ENCODE measurements around the gene NAV3. TPM values are rescaled to one million over a fixed set of nuclear protein-coding genes. Genes with fewer than 3 reads are reported as not detected.

NAV3 gene
- polyA plus RNA-seq, 2 donors = 0.19 to 0.41 TPM

- Histone ChIP-seq H3K27me3 (ENCODE audit: control insufficient read depth in 1 of 2, insufficient read depth in 2 of 2, low read length in 2 of 2) (no peaks in the 10 kb centered on the region), H3K27ac (ENCODE audit: low read depth in 2 of 2, low read length in 1 of 2) (no peak overlapping the region), H3K9me3 (ENCODE audit: control insufficient read depth in 2 of 2, insufficient read depth in 1 of 2, low read depth in 1 of 2, low read length in 1 of 2) (no peaks in the 10 kb centered on the region), H3K4me3 (ENCODE audit: low read depth in 1 of 2, low read length in 2 of 2) (no peak overlapping the region), H3K36me3 (ENCODE audit: control insufficient read depth in 2 of 2, insufficient read depth in 2 of 2, low read length in 1 of 2) (no peaks in the 10 kb centered on the region), H3K4me1 (ENCODE audit: control insufficient read depth in 2 of 2, insufficient read depth in 2 of 2, low read length in 1 of 2) (no peaks in the 10 kb centered on the region)
- WGBS, 2 donors = 90 to 93% methylated on average over 1 of the region's 1 CpG
Measured at GRCh38 chr12:77865178-77865577, 34.5 kb downstream of the NAV3 start.

GRCh38 chr12:77878901-77879300 lies 48.2 kb downstream of the NAV3 start:
- 80 to 81% methylated on average over 3 of the region's 3 CpGs for WGBS, 2 donors
- H3K4me3 ChIP-seq (ENCODE audit: low read depth in 1 of 2, low read length in 2 of 2) = no peak overlapping the region
- no peaks in the 10 kb centered on the region for H3K27me3 ChIP-seq (ENCODE audit: control insufficient read depth in 1 of 2, insufficient read depth in 2 of 2, low read length in 2 of 2)
- H3K9me3 ChIP-seq (ENCODE audit: control insufficient read depth in 2 of 2, insufficient read depth in 1 of 2, low read depth in 1 of 2, low read length in 1 of 2) = no peaks in the 10 kb centered on the region
- no peaks in the 10 kb centered on the region for H3K36me3 ChIP-seq (ENCODE audit: control insufficient read depth in 2 of 2, insufficient read depth in 2 of 2, low read length in 1 of 2)
- no peaks in the 10 kb centered on the region for H3K4me1 ChIP-seq (ENCODE audit: control insufficient read depth in 2 of 2, insufficient read depth in 2 of 2, low read length in 1 of 2)
- H3K27ac ChIP-seq (ENCODE audit: low read depth in 2 of 2, low read length in 1 of 2) = no peak overlapping the region

DNA sequence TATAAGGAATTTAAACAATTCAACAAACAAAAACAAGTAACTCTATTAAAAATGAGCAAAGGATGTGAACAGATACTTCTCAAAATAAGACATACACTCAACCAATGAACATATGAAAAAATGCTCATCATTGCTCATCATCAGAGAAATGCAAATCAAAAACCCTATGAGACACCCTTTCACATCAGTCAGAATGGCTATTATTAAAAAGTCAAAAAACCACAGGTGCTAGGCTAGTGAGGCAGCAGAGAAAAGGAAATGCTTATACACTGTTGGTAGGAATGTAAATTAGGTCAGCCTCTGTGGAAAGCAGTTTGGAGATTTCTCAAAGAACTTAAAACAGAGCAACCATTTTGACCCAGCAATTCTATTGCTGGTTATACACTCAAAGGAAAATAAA lies 52.0 kb downstream of the NAV3 start:
- Histone ChIP-seq H3K27me3 (ENCODE audit: control insufficient read depth in 1 of 2, insufficient read depth in 2 of 2, low read length in 2 of 2) (no peaks in the 10 kb centered on the region), H3K9me3 (ENCODE audit: control insufficient read depth in 2 of 2, insufficient read depth in 1 of 2, low read depth in 1 of 2, low read length in 1 of 2) (no peaks in the 10 kb centered on the region), H3K4me1 (ENCODE audit: control insufficient read depth in 2 of 2, insufficient read depth in 2 of 2, low read length in 1 of 2) (no peaks in the 10 kb centered on the region), H3K4me3 (ENCODE audit: low read depth in 1 of 2, low read length in 2 of 2) (no peak overlapping the region), H3K27ac (ENCODE audit: low read depth in 2 of 2, low read length in 1 of 2) (no peak overlapping the region), H3K36me3 (ENCODE audit: control insufficient read depth in 2 of 2, insufficient read depth in 2 of 2, low read length in 1 of 2) (no peaks in the 10 kb centered on the region)

DNA sequence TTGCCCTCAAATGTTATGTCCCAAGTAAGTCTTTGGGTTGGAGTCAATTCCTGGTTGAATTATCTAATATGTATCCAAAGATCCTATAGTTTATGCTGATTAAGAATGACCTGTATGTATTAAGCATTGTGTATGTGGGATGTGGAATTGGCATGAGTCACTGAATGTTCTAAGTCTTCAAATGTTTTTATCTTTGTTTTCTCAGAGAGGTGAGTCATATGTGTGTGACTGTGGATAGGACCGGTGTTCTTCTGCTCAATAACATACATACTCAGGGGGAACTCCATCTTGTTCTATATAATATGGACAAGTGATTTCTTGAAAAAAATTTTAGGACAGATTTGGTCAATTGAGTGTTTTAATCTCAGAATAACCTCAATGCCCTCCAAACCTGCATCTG lies 57.9 kb downstream of the NAV3 start:
- WGBS, 2 donors = 36 to 45% methylated on average over 1 of the region's 1 CpG
- Histone ChIP-seq H3K36me3 (ENCODE audit: control insufficient read depth in 2 of 2, insufficient read depth in 2 of 2, low read length in 1 of 2) (no peaks in the 10 kb centered on the region), H3K27ac (ENCODE audit: low read depth in 2 of 2, low read length in 1 of 2) (no peak overlapping the region)

DNA sequence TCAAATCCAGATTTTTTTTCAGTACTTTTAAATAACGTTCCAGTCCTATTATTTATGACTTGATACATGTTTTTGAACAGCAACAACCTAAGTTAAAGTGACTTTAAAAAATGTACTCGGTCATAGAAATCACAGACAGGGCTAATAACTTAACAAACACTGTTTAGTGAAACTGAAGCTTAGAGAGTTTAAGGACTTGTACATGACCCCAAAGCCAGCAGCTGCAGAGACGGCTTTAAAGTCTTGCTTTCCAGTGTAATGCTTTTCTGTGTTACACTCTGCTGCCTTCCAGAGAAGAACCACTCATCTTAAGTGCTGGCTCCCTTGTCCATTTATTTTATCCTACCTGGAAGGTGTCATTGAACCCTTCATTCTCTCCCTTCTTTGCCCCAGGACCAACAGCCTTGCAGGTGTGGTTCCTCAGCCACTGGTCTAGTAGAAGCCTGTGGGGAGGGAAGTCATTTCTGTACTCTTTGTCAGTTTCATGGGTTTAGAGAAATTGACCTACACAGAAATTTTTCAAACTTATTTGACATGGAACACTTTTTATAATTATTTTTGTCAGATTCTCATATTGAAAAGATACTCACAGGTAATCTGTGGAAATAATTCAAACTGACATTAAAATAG lies 60.9 kb downstream of the NAV3 start:
- Histone ChIP-seq H3K27ac (ENCODE audit: low read depth in 2 of 2, low read length in 1 of 2) (no peak overlapping the region), H3K4me3 (ENCODE audit: low read depth in 1 of 2, low read length in 2 of 2) (no peak overlapping the region), H3K9me3 (ENCODE audit: control insufficient read depth in 2 of 2, insufficient read depth in 1 of 2, low read depth in 1 of 2, low read length in 1 of 2) (no peaks in the 10 kb centered on the region), H3K36me3 (ENCODE audit: control insufficient read depth in 2 of 2, insufficient read depth in 2 of 2, low read length in 1 of 2) (no peaks in the 10 kb centered on the region), H3K4me1 (ENCODE audit: control insufficient read depth in 2 of 2, insufficient read depth in 2 of 2, low read length in 1 of 2) (no peaks in the 10 kb centered on the region), H3K27me3 (ENCODE audit: control insufficient read depth in 1 of 2, insufficient read depth in 2 of 2, low read length in 2 of 2) (no peaks in the 10 kb centered on the region)
- 62 to 69% methylated on average over 3 of the region's 3 CpGs for WGBS, 2 donors

More for the DNA sequence above, 57.9 kb downstream of the NAV3 start:
- Histone ChIP-seq H3K4me3 (ENCODE audit: low read depth in 1 of 2, low read length in 2 of 2) (no peak overlapping the region), H3K4me1 (ENCODE audit: control insufficient read depth in 2 of 2, insufficient read depth in 2 of 2, low read length in 1 of 2) (no peaks in the 10 kb centered on the region), H3K27me3 (ENCODE audit: control insufficient read depth in 1 of 2, insufficient read depth in 2 of 2, low read length in 2 of 2) (no peaks in the 10 kb centered on the region), H3K9me3 (ENCODE audit: control insufficient read depth in 2 of 2, insufficient read depth in 1 of 2, low read depth in 1 of 2, low read length in 1 of 2) (no peaks in the 10 kb centered on the region)

GRCh38 chr12:77893918-77894317 lies 63.2 kb downstream of the NAV3 start:
- Histone ChIP-seq H3K4me3 (ENCODE audit: low read depth in 1 of 2, low read length in 2 of 2) (no peak overlapping the region), H3K27me3 (ENCODE audit: control insufficient read depth in 1 of 2, insufficient read depth in 2 of 2, low read length in 2 of 2) (no peaks in the 10 kb centered on the region), H3K36me3 (ENCODE audit: control insufficient read depth in 2 of 2, insufficient read depth in 2 of 2, low read length in 1 of 2) (no peaks in the 10 kb centered on the region), H3K27ac (ENCODE audit: low read depth in 2 of 2, low read length in 1 of 2) (no peak overlapping the region), H3K9me3 (ENCODE audit: control insufficient read depth in 2 of 2, insufficient read depth in 1 of 2, low read depth in 1 of 2, low read length in 1 of 2) (no peaks in the 10 kb centered on the region), H3K4me1 (ENCODE audit: control insufficient read depth in 2 of 2, insufficient read depth in 2 of 2, low read length in 1 of 2) (no peaks in the 10 kb centered on the region)

GRCh38 chr12:77894556-77894955 lies 63.9 kb downstream of the NAV3 start:
- H3K4me3 ChIP-seq (ENCODE audit: low read depth in 1 of 2, low read length in 2 of 2) = no peak overlapping the region
- H3K27me3 ChIP-seq (ENCODE audit: control insufficient read depth in 1 of 2, insufficient read depth in 2 of 2, low read length in 2 of 2) = no peaks in the 10 kb centered on the region
- 71 to 93% methylated on average over 2 of the region's 2 CpGs for WGBS, 2 donors
- no peaks in the 10 kb centered on the region for H3K9me3 ChIP-seq (ENCODE audit: control insufficient read depth in 2 of 2, insufficient read depth in 1 of 2, low read depth in 1 of 2, low read length in 1 of 2)
- no peaks in the 10 kb centered on the region for H3K36me3 ChIP-seq (ENCODE audit: control insufficient read depth in 2 of 2, insufficient read depth in 2 of 2, low read length in 1 of 2)
- no peak overlapping the region for H3K27ac ChIP-seq (ENCODE audit: low read depth in 2 of 2, low read length in 1 of 2)
- H3K4me1 ChIP-seq (ENCODE audit: control insufficient read depth in 2 of 2, insufficient read depth in 2 of 2, low read length in 1 of 2) = no peaks in the 10 kb centered on the region

DNA sequence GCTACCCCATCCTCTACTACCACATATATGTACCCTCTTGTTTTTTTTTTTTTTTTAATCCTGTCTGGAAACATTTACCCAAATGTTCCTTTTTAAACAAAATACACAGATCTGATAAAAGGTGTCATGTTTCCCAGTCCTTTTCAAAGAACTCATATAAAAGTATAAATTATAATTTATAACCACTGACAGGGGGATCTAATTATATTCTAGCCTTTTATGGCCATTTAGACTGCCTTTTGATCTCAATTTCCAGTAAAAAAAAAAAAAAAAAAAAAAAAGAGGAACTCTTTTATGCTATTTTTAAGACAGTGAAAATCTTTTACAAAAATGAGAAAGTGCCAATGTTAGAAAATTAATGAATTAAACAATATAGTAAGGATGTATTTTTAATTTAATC lies 65.0 kb downstream of the NAV3 start:
- H3K4me3 ChIP-seq (ENCODE audit: low read depth in 1 of 2, low read length in 2 of 2) = no peak overlapping the region
- no peaks in the 10 kb centered on the region for H3K27me3 ChIP-seq (ENCODE audit: control insufficient read depth in 1 of 2, insufficient read depth in 2 of 2, low read length in 2 of 2)
- H3K27ac ChIP-seq (ENCODE audit: low read depth in 2 of 2, low read length in 1 of 2) = no peak overlapping the region
- no peaks in the 10 kb centered on the region for H3K36me3 ChIP-seq (ENCODE audit: control insufficient read depth in 2 of 2, insufficient read depth in 2 of 2, low read length in 1 of 2)
- no peaks in the 10 kb centered on the region for H3K4me1 ChIP-seq (ENCODE audit: control insufficient read depth in 2 of 2, insufficient read depth in 2 of 2, low read length in 1 of 2)
- no peaks in the 10 kb centered on the region for H3K9me3 ChIP-seq (ENCODE audit: control insufficient read depth in 2 of 2, insufficient read depth in 1 of 2, low read depth in 1 of 2, low read length in 1 of 2)

- 62 to 67% methylated on average over 1 of the region's 1 CpG for WGBS, 2 donors
- no peaks in the 10 kb centered on the region for H3K27me3 ChIP-seq (ENCODE audit: control insufficient read depth in 1 of 2, insufficient read depth in 2 of 2, low read length in 2 of 2)
- H3K9me3 ChIP-seq (ENCODE audit: control insufficient read depth in 2 of 2, insufficient read depth in 1 of 2, low read depth in 1 of 2, low read length in 1 of 2) = peaks cover 0 to 2% of the 10 kb centered on the region in 2 donors
- no peak overlapping the region for H3K27ac ChIP-seq (ENCODE audit: low read depth in 2 of 2, low read length in 1 of 2)
- no peak overlapping the region for H3K4me3 ChIP-seq (ENCODE audit: low read depth in 1 of 2, low read length in 2 of 2)
- no peaks in the 10 kb centered on the region for H3K36me3 ChIP-seq (ENCODE audit: control insufficient read depth in 2 of 2, insufficient read depth in 2 of 2, low read length in 1 of 2)
- no peaks in the 10 kb centered on the region for H3K4me1 ChIP-seq (ENCODE audit: control insufficient read depth in 2 of 2, insufficient read depth in 2 of 2, low read length in 1 of 2)
Measured at GRCh38 chr12:77907936-77908335, 77.2 kb downstream of the NAV3 start.

- Histone ChIP-seq H3K9me3 (ENCODE audit: control insufficient read depth in 2 of 2, insufficient read depth in 1 of 2, low read depth in 1 of 2, low read length in 1 of 2) (peaks cover 0 to 2% of the 10 kb centered on the region in 2 donors), H3K4me1 (ENCODE audit: control insufficient read depth in 2 of 2, insufficient read depth in 2 of 2, low read length in 1 of 2) (no peaks in the 10 kb centered on the region), H3K36me3 (ENCODE audit: control insufficient read depth in 2 of 2, insufficient read depth in 2 of 2, low read length in 1 of 2) (no peaks in the 10 kb centered on the region), H3K27me3 (ENCODE audit: control insufficient read depth in 1 of 2, insufficient read depth in 2 of 2, low read length in 2 of 2) (no peaks in the 10 kb centered on the region), H3K4me3 (ENCODE audit: low read depth in 1 of 2, low read length in 2 of 2) (no peak overlapping the region), H3K27ac (ENCODE audit: low read depth in 2 of 2, low read length in 1 of 2) (no peak overlapping the region)
- WGBS, 2 donors = 70 to 79% methylated on average over 2 of the region's 2 CpGs
Measured at GRCh38 chr12:77914081-77914488, 83.4 kb downstream of the NAV3 start.
